ENCODE results near the gene CMTM6. TPM values are rescaled to one million over a fixed set of nuclear protein-coding genes. Genes with fewer than 3 reads are reported as not detected.

The CMTM6 gene
- total RNA-seq, result 78.6 and 86.2 TPM in 2 replicates

GRCh38 chr3:32502118-32502945, at the start of gene CMTM6:
TSS of gene CMTM6 (minus strand) at chr3:32502852. CDS start at chr3:32502745, 107 bp downstream.

Other genes with a start within 250 kb of the CMTM6 start
- 31.3 and 37.2 TPM in 2 replicates for gene CMTM7, start 111.0 kb downstream of the CMTM6 start, total RNA-seq
- gene DYNC1LI1, start 68.0 kb upstream of the CMTM6 start, total RNA-seq, result 22.7 and 27.4 TPM in 2 replicates
- gene CNOT10, start 182.3 kb upstream of the CMTM6 start, total RNA-seq, result 13.1 and 20.9 TPM in 2 replicates